Measurements from ENCODE around the gene DNAH6.

The DNAH6 gene

GRCh38 chr2:84805250-84805958 lies 289.1 kb downstream of the DNAH6 start:
- no peak for TF ChIP-seq CTCF (IDR thresholded peaks at IDR 0.05)

GRCh38 chr2:84807063-84807485 lies 290.8 kb downstream of the DNAH6 start:
- Histone ChIP-seq H3K27ac (peak overlapping the region in 1 of 2 donors; percentile 55), H3K4me3 (peak overlapping the region; percentile 4)
- no peak for TF ChIP-seq CTCF (IDR thresholded peaks at IDR 0.05)
- no peak for DNase-seq (ENCODE audit: low spot score)

More at GRCh38 chr2:84805250-84805958, 289.1 kb downstream of the DNAH6 start:
- Histone ChIP-seq H3K27ac (no peak overlapping the region), H3K4me3 (no peak overlapping the region)
- DNase-seq (ENCODE audit: low spot score): no peak

- TF ChIP-seq CTCF (IDR thresholded peaks at IDR 0.05): no peak
- Histone ChIP-seq H3K4me3 (no peak overlapping the region), H3K27ac (no peak overlapping the region)
- DNase-seq (ENCODE audit: low spot score): no peak
Measured at GRCh38 chr2:84808279-84808678, 292.0 kb downstream of the DNAH6 start.

GRCh38 chr2:84811839-84812431 lies 295.6 kb downstream of the DNAH6 start:
- DNase-seq (ENCODE audit: low spot score): no peak
- Histone ChIP-seq H3K27ac (no peak overlapping the region), H3K4me3 (no peak overlapping the region)
- TF ChIP-seq CTCF (IDR thresholded peaks at IDR 0.05): no peak

GRCh38 chr2:84815146-84815545 lies 298.8 kb downstream of the DNAH6 start:
- H3K4me3 ChIP-seq: no peak overlapping the region
- no peak for TF ChIP-seq CTCF (IDR thresholded peaks at IDR 0.05)
- DNase-seq (ENCODE audit: low spot score): no peak

GRCh38 chr2:84816426-84817026 lies 300.2 kb downstream of the DNAH6 start:
- no peak for DNase-seq (ENCODE audit: low spot score)
- TF ChIP-seq CTCF (IDR thresholded peaks at IDR 0.05): no peak
- Histone ChIP-seq H3K4me3 (no peak overlapping the region), H3K27ac (no peak overlapping the region)

More at GRCh38 chr2:84815146-84815545, 298.8 kb downstream of the DNAH6 start:
- no peak overlapping the region for H3K27ac ChIP-seq

All from coronary artery (tissue), 2 donors.